MM.1S (cell line): Measurements from ENCODE around the gene PTPN3.

Source experiments
- DNase-seq: peaks from one replicate; pipeline ENCODE4 v3.0.0-alpha.2; 2015
- H2AFZ ChIP-seq: fragments of 300-600 bp; sonication (generic); 2 replicates; pipeline ENCODE4 v1.6.0; 2016; ENCODE audit warnings: antibody characterized with exemption, low read length
- H3F3A ChIP-seq: fragments of 300-600 bp; sonication (generic); 2 replicates; pipeline ENCODE4 v1.6.1; 2016; ENCODE audit warnings: mild to moderate bottlenecking, antibody characterized with exemption, low read length, moderate library complexity, mixed read lengths; ENCODE audit not compliant: insufficient read depth
- H3K27ac ChIP-seq: fragments of 300-600 bp; sonication (generic); 2 replicates; pipeline ENCODE4 v1.5.1; 2016; ENCODE audit warnings: mild to moderate bottlenecking, low read length
- H3K27me3 ChIP-seq: fragments of 300-600 bp; sonication (generic); replicated peaks from 2 replicates; pipeline ENCODE4 v1.6.0; 2016; ENCODE audit warnings: low read length; ENCODE audit not compliant: insufficient read depth
- H3K36me3 ChIP-seq: fragments of 300-600 bp; sonication (generic); replicated peaks from 2 replicates; pipeline ENCODE4 v1.6.1; 2016; ENCODE audit warnings: mild to moderate bottlenecking, low read length, mixed read lengths; ENCODE audit not compliant: insufficient read depth
- H3K4me1 ChIP-seq: fragments of 300-600 bp; sonication (generic); 2 replicates; pipeline ENCODE4 v1.6.1; 2016; ENCODE audit warnings: low read length, mixed read lengths
- H3K4me2 ChIP-seq: fragments of 300-600 bp; sonication (generic); 2 replicates; pipeline ENCODE4 v1.6.0; 2016; ENCODE audit warnings: low read depth, low read length
- H3K4me3 ChIP-seq: fragments of 300-600 bp; sonication (generic); 2 replicates; pipeline ENCODE4 v1.5.1; 2016; ENCODE audit warnings: low read length, mixed read lengths
- H3K79me2 ChIP-seq: fragments of 300-600 bp; sonication (generic); 2 replicates; pipeline ENCODE4 v1.6.1; 2016; ENCODE audit warnings: mixed run types, low read length, mixed read lengths
- H3K9ac ChIP-seq: fragments of 300-600 bp; sonication (generic); 2 replicates; pipeline ENCODE4 v1.6.1; 2016; ENCODE audit warnings: low read length, mixed read lengths
- H3K9me2 ChIP-seq: fragments of 300-600 bp; sonication (generic); replicated peaks from 2 replicates; pipeline ENCODE4 v1.6.1; 2016; ENCODE audit warnings: mild to moderate bottlenecking, low read length, mixed read lengths; ENCODE audit not compliant: insufficient read depth
- H3K9me3 ChIP-seq: fragments of 300-600 bp; sonication (generic); replicated peaks from 2 replicates; pipeline ENCODE4 v1.6.1; 2016; ENCODE audit warnings: mild to moderate bottlenecking, low read length, mixed read lengths; ENCODE audit not compliant: insufficient read depth
- H4K20me1 ChIP-seq: fragments of 300-600 bp; sonication (generic); 2 replicates; pipeline ENCODE4 v1.6.1; 2016; ENCODE audit warnings: mild to moderate bottlenecking, low read length, moderate library complexity, mixed read lengths; ENCODE audit not compliant: insufficient read depth
- CTCF ChIP-seq: fragments of 300-600 bp; sonication (generic); IDR thresholded peaks from 2 replicates; pipeline ENCODE4 v1.5.1; 2016; ENCODE audit warnings: antibody characterized with exemption, low read length, mixed read lengths
- EZH2 ChIP-seq: fragments of 300-600 bp; sonication (generic); optimal IDR thresholded peaks from 2 replicates; pipeline ENCODE3; 2017; ENCODE audit warnings: low read depth, mild to moderate bottlenecking, antibody characterized with exemption, low read length, mixed read lengths
- EZH2phosphoT487 ChIP-seq: fragments of 300-600 bp; sonication (generic); IDR thresholded peaks from 2 replicates; pipeline ENCODE4 v1.6.1; 2018; ENCODE audit warnings: antibody characterized with exemption, low read length

The PTPN3 gene

DNA sequence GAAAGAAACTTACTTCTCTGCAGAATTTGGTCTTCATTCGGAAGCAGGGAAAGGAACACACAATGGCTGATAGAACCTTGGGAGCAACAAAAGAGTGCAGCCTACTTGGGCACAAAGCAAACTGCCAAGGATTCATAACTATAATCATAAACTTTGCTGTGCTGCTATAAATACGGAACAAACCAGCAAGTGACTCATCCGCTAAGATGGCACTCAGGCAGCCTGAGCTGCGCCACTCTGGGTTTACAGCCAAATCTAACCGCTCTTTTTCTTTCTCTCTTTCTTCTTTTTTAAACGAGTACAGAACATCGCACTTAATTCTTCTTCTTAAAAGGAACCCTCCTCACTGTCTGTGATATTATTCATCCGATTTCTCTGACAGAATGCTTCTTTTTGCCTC lies 81.1 kb downstream of the PTPN3 start:
- Histone ChIP-seq H3K4me1 (peaks cover 38% of the 10 kb centered on the region), H3K36me3 (no peaks in the 10 kb centered on the region), H3K79me2 (no peaks in the 10 kb centered on the region), H3K9me3 (no peaks in the 10 kb centered on the region), H4K20me1 (no peaks in the 10 kb centered on the region), H3F3A (no peaks in the 10 kb centered on the region), H3K27me3 (no peaks in the 10 kb centered on the region), H2AFZ (no peak overlapping the region), H3K4me3 (no peak overlapping the region), H3K4me2 (0 out of 2 replicates have a peak overlapping the region, but pooled peaks have one; percentile 38), H3K27ac (peak overlapping the region; percentile 7; the same call in 1 of the 2 replicates), H3K9me2 (no peaks in the 10 kb centered on the region), H3K9ac (no peak overlapping the region)
- TF ChIP-seq CTCF (no peak), EZH2phosphoT487 (no peak), EZH2 (no peak)
- no peak for DNase-seq

DNA sequence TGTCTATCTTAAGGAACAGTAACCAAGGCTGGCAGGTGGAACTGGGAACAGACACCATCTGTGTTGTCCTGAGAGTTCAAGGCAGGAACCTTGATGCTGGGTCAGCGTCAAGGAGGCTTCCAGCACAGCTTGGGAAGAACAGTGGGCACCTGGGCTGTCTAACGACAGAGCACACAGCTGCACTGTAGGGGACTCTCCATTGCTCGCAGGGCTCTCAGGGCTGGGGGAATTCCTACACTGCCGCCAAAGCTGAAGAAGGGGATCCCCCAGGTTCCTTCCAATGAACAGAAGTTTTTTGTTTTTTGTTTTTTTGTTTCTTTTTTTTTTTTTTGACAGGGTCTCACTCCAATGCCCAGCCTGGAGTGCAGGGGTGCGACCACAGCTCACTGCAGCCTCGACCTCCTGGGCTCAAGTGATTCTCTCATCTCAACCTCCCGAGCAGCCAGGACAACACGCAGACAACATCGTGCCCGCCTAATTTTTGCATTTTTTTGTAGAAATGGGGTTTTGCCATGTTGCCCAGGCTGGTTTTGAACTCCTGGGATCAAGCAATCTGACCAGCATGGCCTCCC lies 81.9 kb downstream of the PTPN3 start:
- H2AFZ ChIP-seq, result peak overlapping the region; percentile 9; the same call in 1 of the 2 replicates
- H3K4me2 ChIP-seq, result peak overlapping the region; percentile 38; the same call in 1 of the 2 replicates
- no peaks in the 10 kb centered on the region for H4K20me1 ChIP-seq

GRCh38 chr9:109414125-109414785 lies 83.9 kb downstream of the PTPN3 start:
- peaks cover 38% of the 10 kb centered on the region for H3K4me1 ChIP-seq
- no peaks in the 10 kb centered on the region for H3K9me3 ChIP-seq
- no peak overlapping the region for H2AFZ ChIP-seq
- no peaks in the 10 kb centered on the region for H3K9me2 ChIP-seq
- H3K4me3 ChIP-seq, result no peak overlapping the region
- no peak overlapping the region for H3K9ac ChIP-seq
- H4K20me1 ChIP-seq, result no peaks in the 10 kb centered on the region
- TF ChIP-seq CTCF, result peak; percentile 30
- TF ChIP-seq EZH2phosphoT487, result no peak
- peak overlapping the region; percentile 18; the same call in 1 of the 2 replicates for H3K4me2 ChIP-seq
- peak; percentile 80 for DNase-seq
- no peaks in the 10 kb centered on the region for H3K36me3 ChIP-seq
- no peaks in the 10 kb centered on the region for H3K79me2 ChIP-seq
- H3F3A ChIP-seq, result no peaks in the 10 kb centered on the region
- no peaks in the 10 kb centered on the region for H3K27me3 ChIP-seq
- H3K27ac ChIP-seq, result peak overlapping the region; percentile 2; the same call in 1 of the 2 replicates

More for the DNA sequence above, 81.9 kb downstream of the PTPN3 start:
- Histone ChIP-seq H3K4me3 (no peak overlapping the region), H3K9me3 (no peaks in the 10 kb centered on the region), H3K36me3 (no peaks in the 10 kb centered on the region), H3F3A (no peaks in the 10 kb centered on the region), H3K79me2 (no peaks in the 10 kb centered on the region), H3K9ac (no peak overlapping the region), H3K27ac (peak overlapping the region; percentile 58), H3K27me3 (no peaks in the 10 kb centered on the region), H3K4me1 (peaks cover 38% of the 10 kb centered on the region), H3K9me2 (no peaks in the 10 kb centered on the region)
- TF ChIP-seq CTCF (no peak), EZH2phosphoT487 (no peak), EZH2 (no peak)
- DNase-seq, result peak; percentile 82
